Measurements from ENCODE around the gene WDR20. TPM values are rescaled to one million over a fixed set of nuclear protein-coding genes. Genes with fewer than 3 reads are reported as not detected.
"Not testable (repeated sequence)": the region's sequence is repeated elsewhere in the genome, so short reads cannot be mapped to it uniquely, and the experiment has no call there.

The WDR20 gene
- total RNA-seq, 2 experiments from 2014 or later: 40.1 to 41.2 TPM

GRCh38 chr14:102238766-102239165, 99.1 kb downstream of the WDR20 start:
- Histone ChIP-seq H3K36me3 (ENCODE audit: insufficient read depth, low read length) (no peaks in the 10 kb centered on the region), H3K27ac (ENCODE audit: low read depth in 1 of 2, low read length in 2 of 2) (no peak overlapping the region), H3K27me3 (ENCODE audit: control insufficient read depth in 1 of 2, insufficient read depth in 2 of 2, low read length in 2 of 2) (peaks cover 0 to 4% of the 10 kb centered on the region in 2 experiments), H3K4me1 (ENCODE audit: insufficient read depth, low read length) (peaks cover 6% of the 10 kb centered on the region), H3K4me3 (ENCODE audit: low read length) (no peak overlapping the region), H3K9me3 (ENCODE audit: control insufficient read depth in 1 of 2, insufficient read depth in 1 of 2, low read length in 2 of 2) (no peaks in the 10 kb centered on the region)
- CTCF ChIA-PET: no interaction called here
- Mint-ChIP-seq H3K36me3 (ENCODE audit: low read depth) (no peaks in the 10 kb centered on the region), H3K27me3 (no peaks in the 10 kb centered on the region), H3K9me3 (no peaks in the 10 kb centered on the region), H3K27ac (no peak overlapping the region), H3K4me1 (ENCODE audit: low read depth) (no peaks in the 10 kb centered on the region), H3K4me3 (no peak overlapping the region)
- no peak for TF ChIP-seq CTCF (IDR thresholded peaks at IDR 0.05)
- ATAC-seq (ENCODE audit: poor library complexity): no peak
- intact Hi-C loops (cut with DNase I, micrococcal nuclease): no loop called here
- DNase-seq: no peak
- POLR2A ChIA-PET: no interaction called here

- Histone ChIP-seq H3K4me3 (ENCODE audit: low read length) (no peak overlapping the region), H3K9me3 (ENCODE audit: control insufficient read depth in 1 of 2, insufficient read depth in 1 of 2, low read length in 2 of 2) (no peaks in the 10 kb centered on the region), H3K27me3 (ENCODE audit: control insufficient read depth in 1 of 2, insufficient read depth in 2 of 2, low read length in 2 of 2) (peaks cover 0 to 4% of the 10 kb centered on the region in 2 experiments), H3K4me1 (ENCODE audit: insufficient read depth, low read length) (peaks cover 6% of the 10 kb centered on the region), H3K36me3 (ENCODE audit: insufficient read depth, low read length) (no peaks in the 10 kb centered on the region), H3K27ac (ENCODE audit: low read depth in 1 of 2, low read length in 2 of 2) (no peak overlapping the region)
- no peak for TF ChIP-seq CTCF (IDR thresholded peaks at IDR 0.05)
- POLR2A ChIA-PET: no interaction called here
- H3K36me3 Mint-ChIP-seq (ENCODE audit: low read depth): no peaks in the 10 kb centered on the region
- no peaks in the 10 kb centered on the region for H3K9me3 Mint-ChIP-seq
- intact Hi-C loops (cut with DNase I, micrococcal nuclease): no loop called here
- DNase-seq (no peak), ATAC-seq (ENCODE audit: poor library complexity) (no peak)
- H3K27ac Mint-ChIP-seq: no peak overlapping the region
- no peak overlapping the region for H3K4me3 Mint-ChIP-seq
- no peaks in the 10 kb centered on the region for H3K27me3 Mint-ChIP-seq
- CTCF ChIA-PET: no interaction called here
- no peaks in the 10 kb centered on the region for H3K4me1 Mint-ChIP-seq (ENCODE audit: low read depth)
These were observed 99.5 kb downstream of the WDR20 start for GRCh38 chr14:102239231-102239630.

- intact Hi-C loops (cut with DNase I, micrococcal nuclease); H3K27ac ChIP-seq (ENCODE audit: low read depth in 1 of 2, low read length in 2 of 2); CTCF ChIA-PET; H3K9me3 Mint-ChIP-seq; POLR2A ChIA-PET; H3K4me3 ChIP-seq (ENCODE audit: low read length); H3K36me3 Mint-ChIP-seq (ENCODE audit: low read depth); DNase-seq; H3K9me3 ChIP-seq (ENCODE audit: control insufficient read depth in 1 of 2, insufficient read depth in 1 of 2, low read length in 2 of 2); ATAC-seq (ENCODE audit: poor library complexity); H3K27me3 ChIP-seq (ENCODE audit: control insufficient read depth in 1 of 2, insufficient read depth in 2 of 2, low read length in 2 of 2); H3K4me1 ChIP-seq (ENCODE audit: insufficient read depth, low read length); H3K27me3 Mint-ChIP-seq; H3K4me3 Mint-ChIP-seq; H3K27ac Mint-ChIP-seq; H3K36me3 ChIP-seq (ENCODE audit: insufficient read depth, low read length); H3K4me1 Mint-ChIP-seq (ENCODE audit: low read depth): not testable (repeated sequence)
These were observed 100.8 kb downstream of the WDR20 start for GRCh38 chr14:102240481-102240880.

- no peak overlapping the region for H3K27ac Mint-ChIP-seq
- no peak for ATAC-seq (ENCODE audit: poor library complexity)
- POLR2A ChIA-PET: no interaction called here
- CTCF ChIA-PET: no interaction called here
- H3K27me3 Mint-ChIP-seq: no peaks in the 10 kb centered on the region
- no peaks in the 10 kb centered on the region for H3K36me3 ChIP-seq (ENCODE audit: insufficient read depth, low read length)
- intact Hi-C loops (cut with DNase I, micrococcal nuclease): no loop called here
- peaks cover 0 to 4% of the 10 kb centered on the region in 2 experiments for H3K27me3 ChIP-seq (ENCODE audit: control insufficient read depth in 1 of 2, insufficient read depth in 2 of 2, low read length in 2 of 2)
- H3K27ac ChIP-seq (ENCODE audit: low read depth in 1 of 2, low read length in 2 of 2): no peak overlapping the region
- no peaks in the 10 kb centered on the region for H3K9me3 Mint-ChIP-seq
- DNase-seq: no peak
- H3K4me3 ChIP-seq (ENCODE audit: low read length): no peak overlapping the region
- H3K9me3 ChIP-seq (ENCODE audit: control insufficient read depth in 1 of 2, insufficient read depth in 1 of 2, low read length in 2 of 2): no peaks in the 10 kb centered on the region
- H3K4me1 Mint-ChIP-seq (ENCODE audit: low read depth): no peaks in the 10 kb centered on the region
- no peak for TF ChIP-seq CTCF (IDR thresholded peaks at IDR 0.05)
- no peaks in the 10 kb centered on the region for H3K4me1 ChIP-seq (ENCODE audit: insufficient read depth, low read length)
- no peaks in the 10 kb centered on the region for H3K36me3 Mint-ChIP-seq (ENCODE audit: low read depth)
- H3K4me3 Mint-ChIP-seq: no peak overlapping the region
These were observed 101.5 kb downstream of the WDR20 start for GRCh38 chr14:102241147-102241546.

DNA sequence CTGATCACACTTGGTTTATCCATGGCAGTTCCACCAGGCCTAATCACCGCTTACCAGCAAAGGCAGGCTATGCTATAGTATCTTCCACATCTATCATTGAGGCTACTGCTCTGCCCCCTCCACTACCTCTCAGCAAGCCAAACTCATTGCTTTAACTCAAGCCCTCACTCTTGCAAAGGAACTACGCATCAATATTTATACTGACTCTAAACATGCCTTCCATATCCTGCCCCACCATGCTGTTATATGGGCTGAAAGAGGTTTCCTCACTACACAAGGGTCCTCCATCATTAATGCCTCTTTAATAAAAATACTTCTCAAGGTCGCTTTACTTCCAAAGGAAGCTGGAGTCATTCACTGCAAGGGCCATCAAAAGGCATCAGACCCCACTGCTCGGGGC, 104.1 kb downstream of the WDR20 start:
- H3K4me1 Mint-ChIP-seq (ENCODE audit: low read depth); H3K4me3 ChIP-seq (ENCODE audit: low read length); CTCF ChIA-PET; ATAC-seq (ENCODE audit: poor library complexity); H3K27me3 ChIP-seq (ENCODE audit: control insufficient read depth in 1 of 2, insufficient read depth in 2 of 2, low read length in 2 of 2); H3K4me1 ChIP-seq (ENCODE audit: insufficient read depth, low read length); H3K27me3 Mint-ChIP-seq; H3K9me3 Mint-ChIP-seq; H3K27ac ChIP-seq (ENCODE audit: low read depth in 1 of 2, low read length in 2 of 2); H3K36me3 Mint-ChIP-seq (ENCODE audit: low read depth); H3K27ac Mint-ChIP-seq; H3K9me3 ChIP-seq (ENCODE audit: control insufficient read depth in 1 of 2, insufficient read depth in 1 of 2, low read length in 2 of 2); POLR2A ChIA-PET; intact Hi-C loops (cut with DNase I, micrococcal nuclease); H3K36me3 ChIP-seq (ENCODE audit: insufficient read depth, low read length); DNase-seq; H3K4me3 Mint-ChIP-seq: not testable (repeated sequence)

Measured in CD4-positive, alpha-beta T cell (primary cell).